BLaER1 (cell line): Measurements from ENCODE around the gene GPR158.

ENCODE experiments used
- H3K27ac ChIP-seq: shearing (Covaris generic); formaldehyde crosslinking; 2 replicates; pipeline ENCODE4 v1.8.1; 2022
- H3K27me3 ChIP-seq: shearing (Covaris generic); formaldehyde crosslinking; 2 replicates; pipeline ENCODE4 v1.8.1; 2022
- H3K36me3 ChIP-seq: shearing (Covaris generic); formaldehyde crosslinking; 2 replicates; pipeline ENCODE4 v1.8.1; 2022
- H3K4me1 ChIP-seq: shearing (Covaris generic); formaldehyde crosslinking; 2 replicates; pipeline ENCODE4 v1.8.1; 2022
- H3K4me2 ChIP-seq: shearing (Covaris generic); formaldehyde crosslinking; 2 replicates; pipeline ENCODE4 v1.8.1; 2022
- H3K4me3 ChIP-seq: shearing (Covaris generic); formaldehyde crosslinking; 2 replicates; pipeline ENCODE4 v1.8.1; 2022
- H3K9ac ChIP-seq: shearing (Covaris generic); formaldehyde crosslinking; 2 replicates; pipeline ENCODE4 v1.8.1; 2022
- H3K9me3 ChIP-seq: shearing (Covaris generic); formaldehyde crosslinking; 2 replicates; pipeline ENCODE4 v1.8.1; 2022
- H4K20me1 ChIP-seq: shearing (Covaris generic); formaldehyde crosslinking; 2 replicates; pipeline ENCODE4 v1.8.1; 2022
- Cebpa-rat ChIP-seq: shearing (Covaris generic); IDR thresholded peaks from 2 replicates; pipeline ENCODE4 v1.8.1; 2022

Gene GPR158

GRCh38 chr10:25639646-25640045 is 464.8 kb downstream of the GPR158 start:
- TF ChIP-seq Cebpa-rat, result no peak
- Histone ChIP-seq H3K9me3 (no peaks in the 10 kb centered on the region), H3K4me1 (no peaks in the 10 kb centered on the region), H3K4me2 (no peak overlapping the region), H3K27ac (no peak overlapping the region), H3K9ac (no peak overlapping the region), H3K36me3 (no peaks in the 10 kb centered on the region), H3K27me3 (no peaks in the 10 kb centered on the region), H4K20me1 (no peaks in the 10 kb centered on the region), H3K4me3 (no peak overlapping the region)

DNA sequence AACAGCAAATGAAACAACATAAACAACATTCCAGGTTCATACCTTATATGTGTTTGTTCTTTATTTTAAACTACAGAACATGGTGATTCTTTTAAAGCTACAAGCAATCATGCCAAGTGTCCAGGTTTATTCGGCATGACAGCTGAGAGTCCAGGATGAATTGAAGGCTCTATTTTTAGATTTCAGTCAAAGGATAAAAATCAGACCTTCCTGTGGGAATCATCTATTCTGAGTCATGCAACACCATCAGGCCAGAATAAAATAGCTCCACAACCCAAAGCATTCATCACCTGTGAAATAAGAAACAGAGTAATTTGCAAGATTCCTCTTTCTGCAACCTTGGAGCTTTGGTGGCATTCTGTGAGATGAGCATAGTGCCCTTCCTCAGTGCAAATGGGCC is 466.8 kb downstream of the GPR158 start:
- no peak overlapping the region for H3K4me2 ChIP-seq
- no peak for TF ChIP-seq Cebpa-rat
- no peaks in the 10 kb centered on the region for H3K27me3 ChIP-seq
- H3K9ac ChIP-seq, result no peak overlapping the region
- H3K36me3 ChIP-seq, result no peaks in the 10 kb centered on the region
- H3K27ac ChIP-seq, result no peak overlapping the region
- no peaks in the 10 kb centered on the region for H3K9me3 ChIP-seq
- no peak overlapping the region for H3K4me3 ChIP-seq
- H4K20me1 ChIP-seq, result no peaks in the 10 kb centered on the region
- no peaks in the 10 kb centered on the region for H3K4me1 ChIP-seq

- Histone ChIP-seq H3K4me1 (no peaks in the 10 kb centered on the region), H3K4me3 (no peak overlapping the region), H3K9ac (no peak overlapping the region), H3K4me2 (no peak overlapping the region), H3K9me3 (no peaks in the 10 kb centered on the region), H3K36me3 (no peaks in the 10 kb centered on the region), H3K27me3 (no peaks in the 10 kb centered on the region), H3K27ac (no peak overlapping the region), H4K20me1 (no peaks in the 10 kb centered on the region)
- TF ChIP-seq Cebpa-rat, result no peak
These were observed 467.9 kb downstream of the GPR158 start for GRCh38 chr10:25642721-25643120.

DNA sequence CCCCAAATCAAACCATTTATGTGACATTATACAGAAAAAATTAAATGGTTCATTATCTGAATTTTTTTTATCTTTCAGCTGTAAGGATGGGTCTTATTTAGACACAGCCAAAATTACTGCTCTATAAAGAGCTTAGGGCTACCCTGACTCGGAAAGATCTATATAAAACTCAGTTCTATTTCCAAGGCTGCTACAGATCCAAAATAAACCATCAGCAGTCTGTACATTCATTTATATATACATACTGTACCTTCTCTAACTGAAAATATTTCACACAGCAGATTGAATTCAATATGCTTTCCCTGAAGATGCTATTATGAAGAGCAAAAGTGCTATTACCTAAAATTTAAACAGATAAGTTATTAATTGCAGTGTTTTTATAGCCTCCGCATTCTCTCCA is 471.6 kb downstream of the GPR158 start:
- no peaks in the 10 kb centered on the region for H3K36me3 ChIP-seq
- H3K27ac ChIP-seq, result no peak overlapping the region
- no peak for TF ChIP-seq Cebpa-rat
- no peaks in the 10 kb centered on the region for H3K4me1 ChIP-seq
- no peak overlapping the region for H3K4me3 ChIP-seq
- no peaks in the 10 kb centered on the region for H4K20me1 ChIP-seq
- H3K27me3 ChIP-seq, result no peaks in the 10 kb centered on the region
- H3K9ac ChIP-seq, result no peak overlapping the region
- no peaks in the 10 kb centered on the region for H3K9me3 ChIP-seq
- H3K4me2 ChIP-seq, result no peak overlapping the region

DNA sequence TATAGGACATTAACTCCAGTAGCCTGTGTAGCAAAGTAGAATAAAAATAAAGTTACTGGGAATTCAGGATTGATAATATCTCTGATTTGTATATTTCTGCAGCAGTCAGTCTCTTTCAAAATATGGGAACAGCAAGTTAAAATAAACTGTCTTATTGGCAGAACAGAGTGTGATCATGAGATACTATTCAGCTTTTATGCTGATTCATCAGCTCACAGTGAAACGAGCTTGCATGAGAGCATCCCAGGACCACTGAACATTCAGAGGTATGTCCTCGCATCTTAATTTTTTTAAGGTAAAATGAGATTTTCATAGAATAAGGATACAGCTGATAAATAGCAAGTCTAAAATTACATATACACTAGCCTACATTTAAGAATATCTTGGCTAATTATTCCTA is 476.7 kb downstream of the GPR158 start:
- H3K4me2 ChIP-seq, result no peak overlapping the region
- H3K27me3 ChIP-seq, result no peaks in the 10 kb centered on the region
- no peaks in the 10 kb centered on the region for H4K20me1 ChIP-seq
- H3K9ac ChIP-seq, result no peak overlapping the region
- TF ChIP-seq Cebpa-rat, result no peak
- no peaks in the 10 kb centered on the region for H3K9me3 ChIP-seq
- no peak overlapping the region for H3K4me3 ChIP-seq
- H3K4me1 ChIP-seq, result no peaks in the 10 kb centered on the region
- H3K36me3 ChIP-seq, result no peaks in the 10 kb centered on the region
- H3K27ac ChIP-seq, result no peak overlapping the region
